K562 (cell line): Measurements from ENCODE around the gene KRTAP8-1. TPM values are rescaled to one million over a fixed set of nuclear protein-coding genes. Genes with fewer than 3 reads are reported as not detected.

Experiments used
- ATAC-seq: fragments of 200-7000 bp; cut with Tn5 transposase; 3 replicates; pipeline ENCODE4 v1.9.1; 2020; ENCODE audit warnings: moderate library complexity
- BruUV-seq: library from RNA; stranded (reverse); fragments of 400-500 nt; replicated peaks from 2 replicates; lab custom pipeline; 2021; lab: Mats Ljungman, UMichigan
- CTCF ChIA-PET: fragments of 300-600 bp; formaldehyde crosslinking; extraction: SDS; loops from one replicate; lab custom pipeline; 2021; ENCODE audit warnings: low intra/inter-chr PET ratio; lab: Yijun Ruan, JAX
- POLR2A ChIA-PET: fragments of 300-600, 350-650 bp; sonication (Branson Sonifier 250); formaldehyde crosslinking; extraction: SDS; loops from one replicate; lab custom pipeline; 2021; ENCODE audit warnings: antibody characterized with exemption, inconsistent platforms; lab: Yijun Ruan, JAX
- DNase-seq, 4 experiments: peaks; one replicate each; pipeline versions ENCODE4 v3.0.0 to v3.0.0-alpha.2; 2011 to 2018; ENCODE audit warnings: low spot score in 3 of 4, mixed read lengths in 3 of 4; ENCODE audit errors: extremely low read depth in 1 of 4
- FAIRE-seq: peaks from 2 replicates; lab custom pipeline; 2011; peaks lifted over from hg19 to GRCh38; lab: Jason Lieb, UNC
- H2AFZ ChIP-seq: 2 replicates; pipeline ENCODE4 v1.6.0; 2011; ENCODE audit warnings: low read depth, low read length, control low read depth, inconsistent platforms
- H3K27ac ChIP-seq: fragments of 200-600 bp; 3 replicates; pipeline ENCODE4 v1.8.0; 2011; ENCODE audit warnings: low read depth, mild to moderate bottlenecking, control low read depth, inconsistent platforms, low read length, moderate library complexity, mixed read lengths; ENCODE audit errors: extremely low read depth
- H3K27me3 ChIP-seq, 2 experiments: fragments of 300-600 bp in 1 of 2; 2 replicates in 1 of 2; 3 replicates in 1 of 2; pipeline versions ENCODE4 v1.6.0 to v1.8.0; 2011; ENCODE audit warnings: inconsistent platforms in 2 of 2, low read length in 2 of 2, mild to moderate bottlenecking in 1 of 2, mixed read lengths in 1 of 2, moderate library complexity in 1 of 2; ENCODE audit not compliant: control insufficient read depth in 2 of 2, insufficient read depth in 2 of 2
- H3K36me3 ChIP-seq: fragments of 300-600 bp; 3 replicates; pipeline ENCODE4 v1.8.0; 2011; ENCODE audit warnings: mild to moderate bottlenecking, low read length, inconsistent platforms; ENCODE audit not compliant: control insufficient read depth, insufficient read depth
- H3K4me1 ChIP-seq, 2 experiments: fragments of 200-600 bp in 1 of 2; replicated peaks in 1 of 2; 2 replicates in 1 of 2; 3 replicates in 1 of 2; pipeline versions ENCODE4 v1.5.1 to v1.8.0; 2011; ENCODE audit warnings: inconsistent platforms in 2 of 2, low read length in 2 of 2, mild to moderate bottlenecking in 1 of 2, mixed read lengths in 1 of 2, moderate library complexity in 1 of 2; ENCODE audit not compliant: control insufficient read depth in 2 of 2, insufficient read depth in 2 of 2
- H3K4me2 ChIP-seq: 2 replicates; pipeline ENCODE4 v1.6.1; 2011; ENCODE audit warnings: low read length, control low read depth, inconsistent platforms, mixed read lengths; ENCODE audit not compliant: insufficient read depth
- H3K4me3 ChIP-seq: fragments of 200-600 bp; sonication (generic), shearing (Covaris generic); 2 replicates; pipeline ENCODE4 v1.5.1; 2016; ENCODE audit warnings: control low read depth, inconsistent platforms
- H3K79me2 ChIP-seq: fragments of 200-600 bp; 3 replicates; pipeline ENCODE4 v1.8.0; 2011; ENCODE audit warnings: low read length, inconsistent platforms; ENCODE audit not compliant: control insufficient read depth, insufficient read depth
- H3K9ac ChIP-seq, 2 experiments: 2 replicates each; pipeline versions ENCODE4 v1.6.0 to v1.6.1; 2011; ENCODE audit warnings: low read depth in 2 of 2, low read length in 2 of 2, control low read depth in 1 of 2, inconsistent platforms in 1 of 2, mild to moderate bottlenecking in 1 of 2, mixed read lengths in 1 of 2; ENCODE audit not compliant: insufficient read depth in 1 of 2
- H3K9me1 ChIP-seq: one replicate; pipeline ENCODE4 v1.6.0; 2011; ENCODE audit warnings: inconsistent platforms, mild to moderate bottlenecking, low read length, moderate library complexity; ENCODE audit not compliant: control insufficient read depth, insufficient read depth
- H3K9me3 ChIP-seq: replicated peaks from 2 replicates; pipeline ENCODE4 v1.5.1; 2011; ENCODE audit warnings: low read depth, low read length, inconsistent platforms; ENCODE audit not compliant: control insufficient read depth, insufficient read depth
- H4K20me1 ChIP-seq: replicated peaks from 2 replicates; pipeline ENCODE4 v1.6.1; 2011; ENCODE audit warnings: low read length, inconsistent platforms, mixed read lengths; ENCODE audit not compliant: control insufficient read depth, insufficient read depth
- ATF1 ChIP-seq, 2 experiments: fragments of 450-650 bp in 1 of 2; IDR thresholded peaks; 2 replicates each; pipeline ENCODE4 v1.6.1; 2016; ENCODE audit warnings: missing compliant biosample characterization in 1 of 2, missing genetic modification characterization in 1 of 2
- GABPA ChIP-seq: fragments of 200-800 bp; sonication (Bioruptor generic); conservative IDR thresholded peaks from 2 replicates; pipeline ENCODE4 v1.6.1; 2016; ENCODE audit warnings: low read depth, missing genetic modification characterization, missing compliant biosample characterization
- HNRNPUL1 ChIP-seq: fragments of 200-400 bp; formaldehyde crosslinking; IDR thresholded peaks from 2 replicates; pipeline ENCODE4 v1.6.1; 2017; ENCODE audit warnings: low read length
- JUN ChIP-seq, 2 experiments: sonication (generic) in 1 of 2; formaldehyde crosslinking in 1 of 2; IDR thresholded peaks; 2 replicates each; pipeline versions ENCODE4 v1.6.1 to v1.8.0; 2012 to 2022; ENCODE audit warnings: borderline replicate concordance in 2 of 2, mild to moderate bottlenecking in 2 of 2, improper control_type of control experiment in 1 of 2, low read depth in 1 of 2, low read length in 1 of 2, missing genetic modification reagents in 1 of 2
- KLF1 ChIP-seq: fragments of 450-650 bp; IDR thresholded peaks from 2 replicates; pipeline ENCODE4 v1.6.1; 2016; ENCODE audit warnings: missing genetic modification characterization, missing compliant biosample characterization
- KLF10 ChIP-seq: fragments of 250-450 bp; sonication (Bioruptor Pico); IDR thresholded peaks from 2 replicates; pipeline ENCODE4 v1.6.1; 2021; ENCODE audit warnings: matching md5 sums
- NFIC ChIP-seq: fragments of 450-650 bp; IDR thresholded peaks from 2 replicates; pipeline ENCODE4 v1.6.1; 2017; ENCODE audit warnings: mild to moderate bottlenecking, inconsistent platforms
- PHB2 ChIP-seq: fragments of 450-650 bp; IDR thresholded peaks from 2 replicates; pipeline ENCODE4 v1.6.1; 2017; ENCODE audit warnings: low read depth
- RUNX1 ChIP-seq: sonication (generic); IDR thresholded peaks from 2 replicates; pipeline ENCODE4 v1.6.1; 2016; ENCODE audit warnings: antibody characterized with exemption, low read depth
- TAL1 ChIP-seq: fragments of 450-650 bp; IDR thresholded peaks from 2 replicates; pipeline ENCODE4 v1.6.1; 2016; ENCODE audit warnings: mild to moderate bottlenecking
- TARDBP ChIP-seq: fragments of 450-650 bp; IDR thresholded peaks from 2 replicates; pipeline ENCODE4 v1.6.1; 2016
- TFE3 ChIP-seq: fragments of 450-650 bp; formaldehyde crosslinking; IDR thresholded peaks from 2 replicates; pipeline ENCODE4 v1.4.0; 2020; ENCODE audit warnings: mild to moderate bottlenecking, mixed read lengths
- ZNF707 ChIP-seq: fragments of 250-450 bp; sonication (Bioruptor Pico); conservative IDR thresholded peaks from 2 replicates; pipeline ENCODE4 v1.8.0; 2022; ENCODE audit warnings: inconsistent platforms, mild to moderate bottlenecking, moderate library complexity
- WGBS: fragments of 100-300 bp; shearing (Covaris generic); methylation state at CpG from one replicate; pipeline ENCODE4 v1.1.6; 2016; ENCODE audit warnings: low coverage, mixed read lengths; ENCODE audit not compliant: insufficient coverage; ENCODE audit errors: missing lambda C conversion rate; 5-methylcytosine and 5-hydroxymethylcytosine counted together
- in situ Hi-C: fragments of 300-500 bp; cut with MboI; formaldehyde crosslinking; loops from 4 replicates; pipeline ENCODE4 v1.15.0; 2018; ENCODE audit warnings: inconsistent platforms, mixed read lengths
- intact Hi-C: fragments of 100-400 bp; cut with micrococcal nuclease; formaldehyde crosslinking; loops from 2 replicates; pipeline ENCODE4 v1.14.2; 2022
- polyA plus RNA-seq, 8 experiments: library from polyadenylated mRNA; depleted of rRNA in 4 of 8; stranded (reverse) in 5 of 8; unstranded in 3 of 8; fragments of >200 nt; fragmentation: Nextera tagmentation in 2 of 8; fragmentation: Illumina TruSeq in 1 of 8; extraction: Ambion mirVana in 2 of 8; extraction: Trizol in 1 of 8; gene quantifications; 2 replicates each; pipeline versions ENCODE4 v1.2.1 to v1.2.3, GENCODE V29; 2011 to 2014; ENCODE audit warnings: inconsistent platforms in 1 of 8, missing spikeins in 1 of 8
- total RNA-seq, 7 experiments: library from RNA; depleted of rRNA in 6 of 7; stranded (reverse); fragments of >200 nt in 6 of 7; fragmentation: Illumina TruSeq in 2 of 7; extraction: Trizol in 2 of 7; gene quantifications; 2 replicates each; pipeline versions ENCODE4 v1.2.1 to v1.2.3, GENCODE V29; 2011 to 2021; ENCODE audit warnings: low replicate concordance in 1 of 7
- TF ChIP-seq, protein P1 (sequence below): fragments of 250-450 bp; sonication (Bioruptor Pico); IDR thresholded peaks from 2 replicates; pipeline ENCODE4 v1.4.0; 2020; ENCODE audit warnings: mild to moderate bottlenecking, moderate library complexity

The KRTAP8-1 gene
- total and polyA plus RNA-seq, 9 of the 15 experiments (the other 6 are each of a cell fraction or from before 2014, with no cell fraction given) = not detected

- in situ Hi-C loops (no loop called here), intact Hi-C loops (loop anchor here (10.0 kb wide), 1 partner anchor 766 kb away; no protein-coding TSS in a partner anchor)
- Histone ChIP-seq H3K79me2 (no peaks in the 10 kb centered on the region), H3K27ac (no peak overlapping the region), H3K4me3 (no peak overlapping the region), H3K36me3 (no peaks in the 10 kb centered on the region), H3K9me1 (no peaks in the 10 kb centered on the region), H3K9ac (no peak overlapping the region), H3K4me2 (no peak overlapping the region), H4K20me1 (no peaks in the 10 kb centered on the region), H3K4me1 (no peaks in the 10 kb centered on the region), H2AFZ (no peak overlapping the region), H3K9me3 (no peaks in the 10 kb centered on the region), H3K27me3 (no peaks in the 10 kb centered on the region)
- no TSS peak for BruUV-seq
- ChIA-PET CTCF (no interaction called here), POLR2A (no interaction called here)
- ATAC-seq (no peak), FAIRE-seq (no peak), DNase-seq (no peak)
- WGBS = 0% methylated on average over 6 of the region's 6 CpGs
- TF ChIP-seq RUNX1 = no peak
- no peak for TF ChIP-seq TAL1
- no peak for TF ChIP-seq TARDBP
- TF ChIP-seq KLF1 (tag) = no peak
- no peak for TF ChIP-seq TFE3 (CRISPR knock-in tag)
- no peak for TF ChIP-seq PHB2
- no peak for TF ChIP-seq KLF10
- TF ChIP-seq ATF1 (CRISPR knock-in tag; IDR thresholded peaks at IDR 0.05) = no peak
- TF ChIP-seq ATF1 (tag; IDR thresholded peaks at IDR 0.05) = no peak
- TF ChIP-seq GABPA (tag) = no peak
- no peak for TF ChIP-seq HNRNPUL1
- TF ChIP-seq ZNF707 (CRISPR knock-in tag) = no peak
- no peak for TF ChIP-seq NFIC
- TF ChIP-seq JUN (IDR thresholded peaks at IDR 0.05; ENCODE audit: borderline replicate concordance, low read depth, low read length) = no peak
- TF ChIP-seq JUN (CRISPR knock-in tag; IDR thresholded peaks at IDR 0.05; ENCODE audit: borderline replicate concordance) = no peak
- TF ChIP-seq, protein P1, sequence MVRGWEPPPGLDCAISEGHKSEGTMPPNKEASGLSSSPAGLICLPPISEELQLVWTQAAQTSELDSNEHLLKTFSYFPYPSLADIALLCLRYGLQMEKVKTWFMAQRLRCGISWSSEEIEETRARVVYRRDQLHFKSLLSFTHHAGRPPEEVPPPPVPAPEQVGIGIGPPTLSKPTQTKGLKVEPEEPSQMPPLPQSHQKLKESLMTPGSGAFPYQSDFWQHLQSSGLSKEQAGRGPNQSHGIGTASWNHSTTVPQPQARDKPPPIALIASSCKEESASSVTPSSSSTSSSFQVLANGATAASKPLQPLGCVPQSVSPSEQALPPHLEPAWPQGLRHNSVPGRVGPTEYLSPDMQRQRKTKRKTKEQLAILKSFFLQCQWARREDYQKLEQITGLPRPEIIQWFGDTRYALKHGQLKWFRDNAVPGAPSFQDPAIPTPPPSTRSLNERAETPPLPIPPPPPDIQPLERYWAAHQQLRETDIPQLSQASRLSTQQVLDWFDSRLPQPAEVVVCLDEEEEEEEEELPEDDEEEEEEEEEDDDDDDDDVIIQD (CRISPR knock-in tag) = no peak
Observed at GRCh38 chr21:30838536-30838935, 25.5 kb upstream of the KRTAP8-1 start.
